Keratinocyte (primary cell): Measurements from ENCODE around the gene LGALS4. TPM values are rescaled to one million over a fixed set of nuclear protein-coding genes. Genes with fewer than 3 reads are reported as not detected.
"Not testable (repeated sequence)": the region's sequence is repeated elsewhere in the genome, so short reads cannot be mapped to it uniquely, and the experiment has no call there.

Experiments used
- DNase-seq: peaks from one replicate; pipeline ENCODE4 v3.0.0-alpha.2; 2011; ENCODE audit warnings: low read depth, missing footprints, low spot score
- FAIRE-seq: peaks from 2 replicates; lab custom pipeline; 2011; peaks lifted over from hg19 to GRCh38; lab: Jason Lieb, UNC
- H2AFZ ChIP-seq: 2 replicates; pipeline ENCODE4 v1.6.0; 2012; ENCODE audit warnings: low read length, control low read depth, inconsistent platforms; ENCODE audit not compliant: control insufficient read depth
- H3K27ac ChIP-seq: 2 replicates; pipeline ENCODE4 v1.5.1; 2011; ENCODE audit warnings: low read length; ENCODE audit not compliant: control insufficient read depth, insufficient read depth
- H3K27me3 ChIP-seq: 3 replicates; pipeline ENCODE4 v1.6.0; 2011; ENCODE audit warnings: low read length; ENCODE audit not compliant: control insufficient read depth, insufficient read depth; ENCODE audit errors: extremely low read depth
- H3K36me3 ChIP-seq, 2 experiments: 2 replicates in 1 of 2; 3 replicates in 1 of 2; pipeline ENCODE4 v1.5.1; 2011; ENCODE audit warnings: low read length in 2 of 2, mild to moderate bottlenecking in 1 of 2; ENCODE audit not compliant: control insufficient read depth in 2 of 2, insufficient read depth in 2 of 2; ENCODE audit errors: extremely low read depth in 1 of 2
- H3K4me1 ChIP-seq: 3 replicates; pipeline ENCODE4 v1.5.1; 2011; ENCODE audit warnings: low read length; ENCODE audit not compliant: control insufficient read depth, insufficient read depth; ENCODE audit errors: extremely low read depth
- H3K4me2 ChIP-seq: 3 replicates; pipeline ENCODE4 v1.6.0; 2011; ENCODE audit warnings: low read depth, low read length; ENCODE audit not compliant: control insufficient read depth, insufficient read depth; ENCODE audit errors: extremely low read depth
- H3K4me3 ChIP-seq, 3 experiments: fragments of 200-600 bp in 1 of 3; sonication (generic) in 1 of 3; 2 replicates in 2 of 3; 3 replicates in 1 of 3; pipeline ENCODE4 v1.5.1; 2011 to 2016; ENCODE audit warnings: low read length in 3 of 3, mild to moderate bottlenecking in 3 of 3, control low read depth in 2 of 3, inconsistent platforms in 1 of 3, low read depth in 1 of 3, mixed read lengths in 1 of 3, mixed run types in 1 of 3, moderate library complexity in 1 of 3; ENCODE audit not compliant: control insufficient read depth in 2 of 3, insufficient read depth in 2 of 3; ENCODE audit errors: extremely low read depth in 1 of 3
- H3K79me2 ChIP-seq: 2 replicates; pipeline ENCODE4 v1.6.0; 2012; ENCODE audit warnings: low read length; ENCODE audit not compliant: control insufficient read depth, insufficient read depth
- H3K9ac ChIP-seq: 3 replicates; pipeline ENCODE4 v1.6.0; 2011; ENCODE audit warnings: low read length; ENCODE audit not compliant: control insufficient read depth, insufficient read depth; ENCODE audit errors: extremely low read depth
- H3K9me1 ChIP-seq: 3 replicates; pipeline ENCODE4 v1.6.0; 2011; ENCODE audit warnings: low read length; ENCODE audit not compliant: control insufficient read depth, insufficient read depth; ENCODE audit errors: extremely low read depth
- H3K9me3 ChIP-seq: 2 replicates; pipeline ENCODE4 v1.5.1; 2012; ENCODE audit warnings: low read depth, low read length; ENCODE audit not compliant: control insufficient read depth
- H4K20me1 ChIP-seq: 3 replicates; pipeline ENCODE4 v1.6.0; 2011; ENCODE audit warnings: low read length; ENCODE audit not compliant: control insufficient read depth, insufficient read depth; ENCODE audit errors: extremely low read depth
- EZH2 ChIP-seq: IDR thresholded peaks from one replicate; pipeline ENCODE4 v1.6.1; 2012; ENCODE audit warnings: inconsistent platforms, mild to moderate bottlenecking, low read length, moderate library complexity
- dilution Hi-C: fragments of 300-500 bp; cut with MboI; formaldehyde crosslinking; loops from one replicate; pipeline ENCODE4 v1.7.0; 2020; ENCODE audit warnings: low sequenced_read_pairs; ENCODE audit not compliant: extremely low pct_ligation_motif_present
- polyA plus RNA-seq, 5 experiments: library from polyadenylated mRNA; depleted of rRNA in 3 of 5; stranded (reverse) in 3 of 5; stranded (forward) in 1 of 5; unstranded in 1 of 5; fragments of >200 nt; gene quantifications; 1 replicate in 1 of 5; 2 replicates in 3 of 5; 3 replicates in 1 of 5; pipeline versions ENCODE4 v1.2.1 to v1.2.3, GENCODE V29; 2011 to 2012; ENCODE audit warnings: missing spikeins in 2 of 5, low read depth in 1 of 5, low replicate concordance in 1 of 5
- TF ChIP-seq, protein P1 (sequence below), 3 experiments: IDR thresholded peaks in 1 of 3; conservative IDR thresholded peaks in 1 of 3; optimal IDR thresholded peaks in 1 of 3; 2 replicates in 2 of 3; 3 replicates in 1 of 3; pipeline versions ENCODE3 to v1.5.1; 2011; ENCODE audit warnings: low read length in 3 of 3, mild to moderate bottlenecking in 3 of 3, moderate library complexity in 2 of 3, control low read depth in 1 of 3, inconsistent platforms in 1 of 3; ENCODE audit not compliant: insufficient read depth in 2 of 3; ENCODE audit errors: extremely low read depth in 1 of 3

LGALS4 gene
- polyA plus RNA-seq, 1 donor (not counting 4 experiments of a cell fraction or from before 2014, with no cell fraction given): 0.13 TPM

DNA sequence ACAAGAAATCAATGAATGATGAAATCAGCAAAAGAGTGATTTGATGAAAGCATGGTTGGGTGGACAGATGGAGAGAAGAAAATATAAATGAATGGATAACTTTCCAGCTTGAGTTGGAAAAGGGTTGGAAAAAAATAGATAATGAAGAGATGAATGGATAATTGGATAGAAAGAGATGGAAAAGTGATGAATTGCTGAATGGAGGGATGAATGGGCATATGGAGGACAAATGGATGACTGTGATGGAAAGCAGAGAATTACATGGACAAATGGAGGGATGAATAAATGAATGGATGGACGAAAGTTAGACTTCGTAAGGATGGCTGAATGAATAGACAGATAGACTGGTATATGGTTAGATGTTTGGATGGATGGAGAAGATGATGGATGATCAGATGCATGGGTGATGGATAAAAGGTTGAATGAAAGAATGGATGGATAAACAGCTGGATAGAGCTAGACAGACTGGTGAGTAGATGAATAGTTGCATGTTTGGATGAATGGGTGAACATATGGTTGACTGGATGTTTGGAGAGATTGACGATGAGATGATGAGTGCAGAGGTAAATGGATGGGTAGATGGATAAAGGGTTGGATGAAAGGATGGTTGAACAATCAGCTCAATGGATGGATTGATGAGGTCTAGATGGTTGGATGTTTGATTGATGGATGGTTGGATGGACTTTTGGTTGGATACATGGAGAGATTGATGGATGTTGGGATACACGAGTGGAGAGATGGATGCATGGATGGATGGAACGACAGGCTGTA is 12.0 kb downstream of the LGALS4 start:
- Histone ChIP-seq H3K27me3 (no peaks in the 10 kb centered on the region), H3K79me2 (no peaks in the 10 kb centered on the region), H3K9me1 (no peaks in the 10 kb centered on the region), H3K4me3 (no peak overlapping the region), H4K20me1 (no peaks in the 10 kb centered on the region), H3K9ac (no peak overlapping the region), H3K36me3 (no peaks in the 10 kb centered on the region), H3K9me3 (no peaks in the 10 kb centered on the region), H2AFZ (no peak overlapping the region), H3K4me2 (no peak overlapping the region), H3K4me1 (peaks cover 12% of the 10 kb centered on the region), H3K27ac (no peak overlapping the region)
- DNase-seq: no peak
- dilution Hi-C loops: no loop called here
- FAIRE-seq: no peak
- TF ChIP-seq, protein P1, sequence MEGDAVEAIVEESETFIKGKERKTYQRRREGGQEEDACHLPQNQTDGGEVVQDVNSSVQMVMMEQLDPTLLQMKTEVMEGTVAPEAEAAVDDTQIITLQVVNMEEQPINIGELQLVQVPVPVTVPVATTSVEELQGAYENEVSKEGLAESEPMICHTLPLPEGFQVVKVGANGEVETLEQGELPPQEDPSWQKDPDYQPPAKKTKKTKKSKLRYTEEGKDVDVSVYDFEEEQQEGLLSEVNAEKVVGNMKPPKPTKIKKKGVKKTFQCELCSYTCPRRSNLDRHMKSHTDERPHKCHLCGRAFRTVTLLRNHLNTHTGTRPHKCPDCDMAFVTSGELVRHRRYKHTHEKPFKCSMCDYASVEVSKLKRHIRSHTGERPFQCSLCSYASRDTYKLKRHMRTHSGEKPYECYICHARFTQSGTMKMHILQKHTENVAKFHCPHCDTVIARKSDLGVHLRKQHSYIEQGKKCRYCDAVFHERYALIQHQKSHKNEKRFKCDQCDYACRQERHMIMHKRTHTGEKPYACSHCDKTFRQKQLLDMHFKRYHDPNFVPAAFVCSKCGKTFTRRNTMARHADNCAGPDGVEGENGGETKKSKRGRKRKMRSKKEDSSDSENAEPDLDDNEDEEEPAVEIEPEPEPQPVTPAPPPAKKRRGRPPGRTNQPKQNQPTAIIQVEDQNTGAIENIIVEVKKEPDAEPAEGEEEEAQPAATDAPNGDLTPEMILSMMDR (optimal IDR thresholded peaks at IDR 0.05 in 1 of 3, IDR thresholded peaks at IDR 0.05 in 1 of 3, conservative IDR thresholded peaks at IDR 0.05 in 1 of 3; ENCODE audit: extremely low read depth in 1 of 3, insufficient read depth in 2 of 3, low read length in 3 of 3): no peak
- no peak for TF ChIP-seq EZH2

DNA sequence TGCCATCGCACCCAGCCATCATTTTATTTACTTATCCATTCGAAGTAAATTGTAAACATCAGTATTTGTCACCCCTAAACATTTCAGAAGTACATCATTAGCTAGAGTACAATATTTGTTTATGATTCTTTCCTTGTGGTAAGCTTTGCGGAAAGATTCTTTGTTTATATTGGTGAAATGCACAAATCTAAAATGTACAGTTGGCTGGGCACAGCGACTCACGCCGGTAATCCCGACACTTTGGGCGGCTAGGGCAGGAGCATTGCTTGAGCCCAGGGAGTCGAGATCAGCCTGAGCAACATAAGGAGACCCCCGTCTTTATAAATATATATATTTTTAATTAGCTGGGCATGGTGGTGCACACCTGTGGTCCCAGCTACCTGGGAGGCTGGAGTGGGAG is 13.6 kb downstream of the LGALS4 start:
- no peak overlapping the region for H3K4me3 ChIP-seq
- no peak overlapping the region for H3K9ac ChIP-seq
- no peak for TF ChIP-seq EZH2
- H3K79me2 ChIP-seq: no peaks in the 10 kb centered on the region
- H3K27me3 ChIP-seq: no peaks in the 10 kb centered on the region
- dilution Hi-C loops: no loop called here
- H4K20me1 ChIP-seq: no peaks in the 10 kb centered on the region
- H3K36me3 ChIP-seq: no peaks in the 10 kb centered on the region
- H3K9me3 ChIP-seq: no peaks in the 10 kb centered on the region
- peaks cover 8% of the 10 kb centered on the region for H3K4me1 ChIP-seq
- no peaks in the 10 kb centered on the region for H3K9me1 ChIP-seq
- no peak overlapping the region for H3K4me2 ChIP-seq
- FAIRE-seq (no peak), DNase-seq (no peak)
- H3K27ac ChIP-seq: peak overlapping the region; percentile 80
- H2AFZ ChIP-seq: no peak overlapping the region

DNA sequence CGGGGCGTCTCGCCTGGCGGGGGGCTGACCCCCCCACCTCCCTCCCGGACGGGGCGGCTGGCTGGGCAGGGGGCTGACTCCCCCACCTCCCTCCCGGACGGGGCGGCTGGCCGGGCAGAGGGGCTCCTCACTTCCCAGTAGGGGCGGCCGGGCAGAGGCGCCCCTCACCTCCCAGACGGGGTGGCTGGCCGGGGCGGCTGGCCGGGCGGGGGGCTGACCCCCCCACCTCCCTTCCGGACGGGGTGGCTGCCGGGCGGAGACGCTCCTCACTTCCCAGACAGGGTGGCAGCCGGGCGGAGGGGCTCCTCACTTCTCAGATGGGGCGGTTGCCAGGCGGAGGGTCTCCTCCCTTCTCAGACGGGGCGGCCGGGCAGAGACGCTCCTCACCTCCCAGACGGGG is 15.0 kb downstream of the LGALS4 start:
- H3K4me2 ChIP-seq, H3K9me3 ChIP-seq, dilution Hi-C loops, H3K27me3 ChIP-seq, H3K79me2 ChIP-seq, H3K27ac ChIP-seq, DNase-seq, H3K4me3 ChIP-seq, FAIRE-seq, H3K9ac ChIP-seq, H3K9me1 ChIP-seq, H3K36me3 ChIP-seq, H2AFZ ChIP-seq, H4K20me1 ChIP-seq: not testable (repeated sequence)
- H3K4me1 ChIP-seq: peaks cover 21% of the 10 kb centered on the region
